Activated T-helper 1 cell treated with Interleukin-2 at 50 U/mL for 16 hours (primary cell): ENCODE results near the gene MGAT5.
"Not testable (repeated sequence)": the region's sequence is repeated elsewhere in the genome, so short reads cannot be mapped to it uniquely, and the experiment has no call there.

Experiments used
- DNase-seq: peaks from one replicate; pipeline ENCODE4 v3.0.0-alpha.2; 2020; ENCODE audit warnings: low read depth

The MGAT5 gene

GRCh38 chr2:134468776-134469175, 214.9 kb downstream of the MGAT5 start:
- DNase-seq = no peak

GRCh38 chr2:134469516-134470115, 215.7 kb downstream of the MGAT5 start:
- DNase-seq = no peak

GRCh38 chr2:134470561-134471168, 216.8 kb downstream of the MGAT5 start:
- DNase-seq = no peak

- DNase-seq = not testable (repeated sequence)
Observed at GRCh38 chr2:134476982-134477381, 223.1 kb downstream of the MGAT5 start.

- DNase-seq = no peak
Observed at GRCh38 chr2:134479696-134480330, 225.9 kb downstream of the MGAT5 start.

GRCh38 chr2:134482131-134482723, 228.4 kb downstream of the MGAT5 start:
- no peak for DNase-seq

- DNase-seq = no peak
Observed at GRCh38 chr2:134482766-134483340, 229.0 kb downstream of the MGAT5 start.

GRCh38 chr2:134489732-134490384, 236.0 kb downstream of the MGAT5 start:
- DNase-seq = no peak

GRCh38 chr2:134490559-134490958, 236.7 kb downstream of the MGAT5 start:
- no peak for DNase-seq

GRCh38 chr2:134491022-134491421, 237.2 kb downstream of the MGAT5 start:
- no peak for DNase-seq

- no peak for DNase-seq
Observed at GRCh38 chr2:134491771-134492441, 238.0 kb downstream of the MGAT5 start.

- no peak for DNase-seq
Observed at GRCh38 chr2:134493797-134494196, 239.9 kb downstream of the MGAT5 start.

GRCh38 chr2:134498654-134499053, 244.8 kb downstream of the MGAT5 start:
- no peak for DNase-seq

- no peak for DNase-seq
Observed at GRCh38 chr2:134499307-134499926, 245.5 kb downstream of the MGAT5 start.

- no peak for DNase-seq
Observed at GRCh38 chr2:134500211-134500935, 246.5 kb downstream of the MGAT5 start.

- no peak for DNase-seq
Observed at GRCh38 chr2:134501476-134502091, 247.7 kb downstream of the MGAT5 start.

- no peak for DNase-seq
Observed at GRCh38 chr2:134502104-134502503, 248.2 kb downstream of the MGAT5 start.
